ENCODE measurements around the gene OR5H15. TPM values are rescaled to one million over a fixed set of nuclear protein-coding genes. Genes with fewer than 3 reads are reported as not detected.

OR5H15 gene
- total and polyA plus RNA-seq, 10 donors: not detected

- Histone ChIP-seq H3K27ac (no peak overlapping the region), H3K4me3 (no peak overlapping the region), H3K27me3 (replicated peaks in 1 of 7) (no peaks in the 10 kb centered on the region), H3K36me3 (no peaks in the 10 kb centered on the region), H3K4me1 (no peaks in the 10 kb centered on the region), H3K9me3 (peaks cover 0 to 5% (median 0%) of the 10 kb centered on the region in 8 donors)
- intact Hi-C loops (cut with DNase I; ENCODE audit: low total_unique reads): no loop called here
- TF ChIP-seq POLR2A (IDR thresholded peaks at IDR 0.05) (no peak), POLR2AphosphoS5 (IDR thresholded peaks at IDR 0.05) (no peak)
- TF ChIP-seq, protein P1, sequence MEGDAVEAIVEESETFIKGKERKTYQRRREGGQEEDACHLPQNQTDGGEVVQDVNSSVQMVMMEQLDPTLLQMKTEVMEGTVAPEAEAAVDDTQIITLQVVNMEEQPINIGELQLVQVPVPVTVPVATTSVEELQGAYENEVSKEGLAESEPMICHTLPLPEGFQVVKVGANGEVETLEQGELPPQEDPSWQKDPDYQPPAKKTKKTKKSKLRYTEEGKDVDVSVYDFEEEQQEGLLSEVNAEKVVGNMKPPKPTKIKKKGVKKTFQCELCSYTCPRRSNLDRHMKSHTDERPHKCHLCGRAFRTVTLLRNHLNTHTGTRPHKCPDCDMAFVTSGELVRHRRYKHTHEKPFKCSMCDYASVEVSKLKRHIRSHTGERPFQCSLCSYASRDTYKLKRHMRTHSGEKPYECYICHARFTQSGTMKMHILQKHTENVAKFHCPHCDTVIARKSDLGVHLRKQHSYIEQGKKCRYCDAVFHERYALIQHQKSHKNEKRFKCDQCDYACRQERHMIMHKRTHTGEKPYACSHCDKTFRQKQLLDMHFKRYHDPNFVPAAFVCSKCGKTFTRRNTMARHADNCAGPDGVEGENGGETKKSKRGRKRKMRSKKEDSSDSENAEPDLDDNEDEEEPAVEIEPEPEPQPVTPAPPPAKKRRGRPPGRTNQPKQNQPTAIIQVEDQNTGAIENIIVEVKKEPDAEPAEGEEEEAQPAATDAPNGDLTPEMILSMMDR (IDR thresholded peaks at IDR 0.05 in 8 of 11, conservative IDR thresholded peaks at IDR 0.05 in 3 of 11): no peak
- DNase-seq: no peak
- 56 to 68% (median 61%) methylated on average over 7 of the region's 7 CpGs for WGBS, 5 donors
These were observed 46.8 kb downstream of the OR5H15 start for GRCh38 chr3:98213276-98213675.

DNA sequence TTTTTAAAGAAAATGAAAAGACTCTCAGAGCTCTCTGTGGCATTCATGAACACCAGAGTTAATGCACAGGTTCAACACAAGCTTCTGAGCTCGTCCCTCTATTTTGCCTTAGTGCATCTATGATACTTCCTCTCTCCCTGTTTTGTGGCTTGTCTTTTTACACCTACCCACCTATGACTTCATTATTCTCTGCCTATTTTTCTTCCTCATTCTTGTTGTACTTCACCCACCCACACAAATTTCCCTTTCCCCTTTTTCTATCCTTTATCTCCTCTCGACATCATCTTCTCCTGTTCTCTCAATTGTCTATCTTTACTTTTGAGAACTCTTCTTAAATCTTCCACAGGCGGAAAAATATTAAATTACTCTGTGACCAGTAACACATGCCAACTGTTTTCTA, 48.6 kb downstream of the OR5H15 start:
- Histone ChIP-seq H3K27ac (no peak overlapping the region), H3K9me3 (peaks cover 0 to 4% (median 0%) of the 10 kb centered on the region in 8 donors), H3K4me1 (no peaks in the 10 kb centered on the region), H3K36me3 (no peaks in the 10 kb centered on the region), H3K4me3 (no peak overlapping the region), H3K27me3 (replicated peaks in 1 of 7) (no peaks in the 10 kb centered on the region)
- intact Hi-C loops (cut with DNase I; ENCODE audit: low total_unique reads): no loop called here
- WGBS, 5 donors: 38 to 61% (median 45%) methylated on average over 3 of the region's 3 CpGs
- DNase-seq: no peak
- TF ChIP-seq, protein P1 (IDR thresholded peaks at IDR 0.05 in 8 of 11, conservative IDR thresholded peaks at IDR 0.05 in 3 of 11): no peak
- TF ChIP-seq POLR2AphosphoS5 (IDR thresholded peaks at IDR 0.05) (no peak), POLR2A (IDR thresholded peaks at IDR 0.05) (no peak)

Other genes with a start within 250 kb of the OR5H15 start
- gene RIOX2, start 194.3 kb upstream of the OR5H15 start, total RNA-seq: 10 to 100 TPM; 13.5 to 29.7 (median 21.3) TPM
- 10 to 100 TPM; 13.5 to 15.9 (median 15.6) TPM for gene RIOX2, start 194.3 kb upstream of the OR5H15 start, polyA plus RNA-seq
- not detected for gene GABRR3, start 131.4 kb upstream of the OR5H15 start, total RNA-seq
- gene GABRR3, start 131.4 kb upstream of the OR5H15 start, polyA plus RNA-seq: under 1 TPM in 1 of 3 donors, not detected in 2; 0.03 TPM
- not detected for gene OR5AC2, start 79.5 kb upstream of the OR5H15 start, total RNA-seq
- not detected for gene OR5AC2, start 79.5 kb upstream of the OR5H15 start, polyA plus RNA-seq
- gene OR5H1, start 36.0 kb upstream of the OR5H15 start, total RNA-seq: not detected
- not detected for gene OR5H1, start 36.0 kb upstream of the OR5H15 start, polyA plus RNA-seq
- gene OR5H14, start 19.2 kb upstream of the OR5H15 start, total RNA-seq: not detected
- not detected for gene OR5H14, start 19.2 kb upstream of the OR5H15 start, polyA plus RNA-seq
- gene OR5H6, start 97.5 kb downstream of the OR5H15 start, total RNA-seq: not detected
- gene OR5H6, start 97.5 kb downstream of the OR5H15 start, polyA plus RNA-seq: not detected
- not detected for gene OR5H2, start 115.8 kb downstream of the OR5H15 start, total RNA-seq
- not detected for gene OR5H2, start 115.8 kb downstream of the OR5H15 start, polyA plus RNA-seq
- not detected for gene OR5K4, start 187.2 kb downstream of the OR5H15 start, total RNA-seq
- not detected for gene OR5K4, start 187.2 kb downstream of the OR5H15 start, polyA plus RNA-seq
- not detected for gene OR5K3, start 224.0 kb downstream of the OR5H15 start, total RNA-seq
- not detected for gene OR5K3, start 224.0 kb downstream of the OR5H15 start, polyA plus RNA-seq